H1 (cell line): Measurements from ENCODE around the gene ZNF681. TPM values are rescaled to one million over a fixed set of nuclear protein-coding genes. Genes with fewer than 3 reads are reported as not detected.
"Not testable (repeated sequence)": the region's sequence is repeated elsewhere in the genome, so short reads cannot be mapped to it uniquely, and the experiment has no call there.

Experiments used
- CTCF ChIA-PET: fragments of 300-600 bp; sonication (Branson Sonifier 250); formaldehyde crosslinking; loops from one replicate; lab custom pipeline; 2021; ENCODE audit not compliant: partially characterized antibody; lab: Charles Lee
- POLR2A ChIA-PET: fragments of 300-600 bp; sonication (Branson Sonifier 250); formaldehyde crosslinking; loops from one replicate; lab custom pipeline; 2021; ENCODE audit warnings: inconsistent platforms; ENCODE audit not compliant: partially characterized antibody; lab: Charles Lee
- DNase-seq, 2 experiments: peaks; one replicate each; pipeline versions ENCODE4 v3.0.0 to v3.0.0-alpha.2; 2010 to 2022; ENCODE audit warnings: low spot score in 2 of 2, low read depth in 1 of 2, mixed read lengths in 1 of 2
- FAIRE-seq: peaks from 2 replicates; lab custom pipeline; 2011; peaks lifted over from hg19 to GRCh38; lab: Jason Lieb, UNC
- H2AFZ ChIP-seq: 2 replicates; pipeline ENCODE4 v1.8.1; 2012; ENCODE audit warnings: low read length, inconsistent platforms
- H2AK5ac ChIP-seq: 2 replicates; pipeline ENCODE4 v1.6.1; 2013; ENCODE audit warnings: low read depth, low read length
- H2BK120ac ChIP-seq: replicated peaks from 2 replicates; pipeline ENCODE3; 2013; ENCODE audit warnings: low read depth, low read length, inconsistent platforms
- H2BK12ac ChIP-seq: 2 replicates; pipeline ENCODE4 v1.6.1; 2013; ENCODE audit warnings: low read depth, low read length
- H2BK15ac ChIP-seq: 2 replicates; pipeline ENCODE4 v1.6.1; 2013; ENCODE audit warnings: low read length
- H2BK20ac ChIP-seq: 2 replicates; pipeline ENCODE4 v1.6.1; 2013; ENCODE audit warnings: low read length
- H2BK5ac ChIP-seq: 2 replicates; pipeline ENCODE4 v1.6.1; 2013; ENCODE audit warnings: low read depth, low read length
- H3K14ac ChIP-seq: 2 replicates; pipeline ENCODE4 v1.6.1; 2013; ENCODE audit warnings: inconsistent platforms; ENCODE audit not compliant: insufficient read length
- H3K18ac ChIP-seq: 2 replicates; pipeline ENCODE4 v1.6.1; 2013; ENCODE audit warnings: low read length; ENCODE audit errors: extremely low read depth
- H3K23ac ChIP-seq: 2 replicates; pipeline ENCODE4 v1.6.1; 2013; ENCODE audit warnings: inconsistent platforms; ENCODE audit not compliant: insufficient read length
- H3K23me2 ChIP-seq: 2 replicates; pipeline ENCODE4 v1.6.1; 2013; ENCODE audit warnings: low read depth, low read length
- H3K27ac ChIP-seq: 2 replicates; pipeline ENCODE4 v1.6.1; 2011; ENCODE audit warnings: low read depth, low read length, inconsistent platforms
- H3K27me3 ChIP-seq, 4 experiments: replicated peaks in 1 of 4; 1 replicate in 1 of 4; 2 replicates in 3 of 4; pipeline versions ENCODE4 v1.6.1 to v1.8.1; 2011 to 2013; ENCODE audit warnings: low read length in 3 of 4, mild to moderate bottlenecking in 3 of 4, inconsistent platforms in 2 of 4, mixed read lengths in 2 of 4, moderate library complexity in 1 of 4; ENCODE audit not compliant: control insufficient read depth in 3 of 4, insufficient read depth in 3 of 4; ENCODE audit errors: extremely low read depth in 1 of 4
- H3K36me3 ChIP-seq, 4 experiments: 2 replicates each; pipeline versions ENCODE4 v1.6.1 to v1.8.1; 2011 to 2013; ENCODE audit warnings: mild to moderate bottlenecking in 4 of 4, low read length in 3 of 4, moderate library complexity in 2 of 4, control low read depth in 1 of 4, inconsistent platforms in 1 of 4; ENCODE audit not compliant: insufficient read depth in 4 of 4, control insufficient read depth in 2 of 4
- H3K4ac ChIP-seq: replicated peaks from 2 replicates; pipeline ENCODE3; 2013; ENCODE audit warnings: low read length, low read depth, mixed read lengths, inconsistent platforms; ENCODE audit not compliant: insufficient read length
- H3K4me1 ChIP-seq, 4 experiments: replicated peaks in 1 of 4; 1 replicate in 1 of 4; 2 replicates in 3 of 4; pipeline versions ENCODE4 v1.6.1 to v1.8.1; 2011 to 2013; ENCODE audit warnings: low read length in 3 of 4, inconsistent platforms in 2 of 4, mixed read lengths in 1 of 4; ENCODE audit not compliant: insufficient read depth in 4 of 4, control insufficient read depth in 3 of 4
- H3K4me2 ChIP-seq, 2 experiments: 2 replicates each; pipeline versions ENCODE4 v1.6.1 to v1.8.1; 2011 to 2013; ENCODE audit warnings: low read depth in 2 of 2, low read length in 2 of 2, control low read depth in 1 of 2, inconsistent platforms in 1 of 2, mild to moderate bottlenecking in 1 of 2; ENCODE audit not compliant: insufficient read depth in 1 of 2
- H3K4me3 ChIP-seq, 4 experiments: fragments of 200-600, 300-600 bp in 1 of 4; sonication (generic), shearing (Covaris generic), sonication (Bioruptor Twin) in 1 of 4; 2 replicates each; pipeline versions ENCODE4 v1.5.1 to v1.8.1; 2011 to 2016; ENCODE audit warnings: low read length in 4 of 4, low read depth in 3 of 4, control low read depth in 2 of 4, inconsistent platforms in 2 of 4, mild to moderate bottlenecking in 2 of 4, mixed read lengths in 1 of 4, moderate library complexity in 1 of 4; ENCODE audit not compliant: insufficient read depth in 2 of 4; ENCODE audit errors: extremely low read depth in 1 of 4
- H3K56ac ChIP-seq: replicated peaks from 2 replicates; pipeline ENCODE3; 2013; ENCODE audit warnings: low read depth, mild to moderate bottlenecking, mixed read lengths, low read length, inconsistent platforms; ENCODE audit not compliant: insufficient read length
- H3K79me1 ChIP-seq: 2 replicates; pipeline ENCODE4 v1.6.1; 2013; ENCODE audit warnings: low read depth, low read length, control low read depth
- H3K79me2 ChIP-seq, 2 experiments: 2 replicates each; pipeline versions ENCODE4 v1.6.1 to v1.8.1; 2012 to 2013; ENCODE audit warnings: low read length in 2 of 2, mild to moderate bottlenecking in 2 of 2, inconsistent platforms in 1 of 2; ENCODE audit not compliant: insufficient read depth in 2 of 2, control insufficient read depth in 1 of 2
- H3K9ac ChIP-seq, 4 experiments: replicated peaks in 1 of 4; 1 replicate in 1 of 4; 2 replicates in 3 of 4; pipeline versions ENCODE4 v1.6.1 to v1.8.1; 2011 to 2013; ENCODE audit warnings: low read depth in 3 of 4, low read length in 3 of 4, control low read depth in 2 of 4, mild to moderate bottlenecking in 2 of 4, moderate library complexity in 2 of 4, inconsistent platforms in 1 of 4; ENCODE audit errors: extremely low read depth in 1 of 4
- H3K9me3 ChIP-seq, 2 experiments: 2 replicates each; pipeline versions ENCODE4 v1.6.1 to v1.8.1; 2012 to 2013; ENCODE audit warnings: mild to moderate bottlenecking in 2 of 2, moderate library complexity in 2 of 2, control low read depth in 1 of 2, inconsistent platforms in 1 of 2, low read depth in 1 of 2, low read length in 1 of 2, mixed read lengths in 1 of 2; ENCODE audit not compliant: insufficient read depth in 2 of 2
- H4K20me1 ChIP-seq, 2 experiments: replicated peaks in 1 of 2; 2 replicates each; pipeline versions ENCODE3 to v1.8.1; 2011 to 2013; ENCODE audit warnings: inconsistent platforms in 2 of 2, low read length in 2 of 2, mild to moderate bottlenecking in 1 of 2; ENCODE audit not compliant: insufficient read depth in 2 of 2, control insufficient read depth in 1 of 2
- H4K5ac ChIP-seq: 2 replicates; pipeline ENCODE4 v1.6.1; 2013; ENCODE audit warnings: low read length, low read depth, mixed read lengths, inconsistent platforms; ENCODE audit not compliant: insufficient read length
- H4K8ac ChIP-seq: 2 replicates; pipeline ENCODE4 v1.8.0; 2013; ENCODE audit warnings: mild to moderate bottlenecking, moderate library complexity, low read length, inconsistent platforms; ENCODE audit not compliant: insufficient read depth; ENCODE audit errors: extremely low read depth
- H4K91ac ChIP-seq: replicated peaks from 2 replicates; pipeline ENCODE3; 2013; ENCODE audit warnings: low read length, mixed read lengths, inconsistent platforms; ENCODE audit not compliant: insufficient read length
- MAFK ChIP-seq: IDR thresholded peaks from 2 replicates; pipeline ENCODE4 v1.6.1; 2012; ENCODE audit warnings: low read depth, mild to moderate bottlenecking, improper control_type of control experiment, low read length
- TEAD4 ChIP-seq: IDR thresholded peaks from 2 replicates; pipeline ENCODE4 v1.6.1; 2012; ENCODE audit warnings: low read depth, low read length, inconsistent platforms, mixed read lengths
- WGBS, 2 experiments: shearing (Covaris generic) in 1 of 2; methylation state at CpG; one replicate each; pipeline versions ENCODE4 v1.1.6 to v1.1.7; 2013 to 2015; ENCODE audit warnings: low lambda C conversion rate in 2 of 2, mixed read lengths in 2 of 2, inconsistent platforms in 1 of 2, low coverage in 1 of 2, missing lambda C conversion rate in 1 of 2; ENCODE audit not compliant: insufficient replicate concordance in 2 of 2, insufficient coverage in 1 of 2, insufficient read length in 1 of 2; ENCODE audit errors: extremely low coverage in 1 of 2, missing lambda C conversion rate in 1 of 2; 5-methylcytosine and 5-hydroxymethylcytosine counted together
- polyA plus RNA-seq, 7 experiments: library from polyadenylated mRNA; depleted of rRNA in 3 of 7; stranded (reverse) in 5 of 7; unstranded in 2 of 7; fragments of >200 nt in 5 of 7; fragments of 200-250 nt in 2 of 7; gene quantifications; 1 replicate in 5 of 7; 2 replicates in 1 of 7; 4 replicates in 1 of 7; pipeline versions ENCODE4 v1.2.1 to v1.2.3, GENCODE V29; 2011 to 2013; ENCODE audit warnings: missing spikeins in 2 of 7, mixed read lengths in 2 of 7
- total RNA-seq: library from RNA; stranded (reverse); fragmentation: NEBNext Ultra II Directional; extraction: Animal tissue kit (Norgen Biotek cat#: 25700); gene quantifications from 2 replicates; pipeline ENCODE4 v1.2.1, GENCODE V29; 2021
- TF ChIP-seq, protein P1 (sequence below): IDR thresholded peaks from 2 replicates; pipeline ENCODE4 v1.6.1; 2011; ENCODE audit warnings: low read depth, mild to moderate bottlenecking, low read length; ENCODE audit not compliant: insufficient read depth

Gene ZNF681
- total and polyA plus RNA-seq, 2 of the 8 experiments (the other 6 are each of a cell fraction or from before 2014, with no cell fraction given) = 1.1 to 6.8 TPM

DNA sequence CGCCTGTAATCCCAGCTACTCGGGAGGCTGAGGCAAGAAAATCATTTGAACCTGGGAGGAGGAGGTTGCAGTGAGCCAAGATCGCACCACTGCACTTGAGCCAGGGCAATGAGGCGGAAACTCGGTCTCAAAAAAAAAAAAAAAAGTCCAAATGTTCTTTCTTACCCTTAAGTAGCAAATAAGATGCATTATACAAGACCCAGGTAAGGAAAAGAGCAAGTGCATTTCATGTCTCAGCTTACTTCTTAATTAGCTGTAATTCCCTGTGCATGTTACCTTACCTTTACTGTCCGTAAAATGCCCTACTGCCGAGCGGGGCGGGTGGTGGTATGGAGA, 3.8 kb upstream of the ZNF681 start (continued):
- TF ChIP-seq, protein P1, sequence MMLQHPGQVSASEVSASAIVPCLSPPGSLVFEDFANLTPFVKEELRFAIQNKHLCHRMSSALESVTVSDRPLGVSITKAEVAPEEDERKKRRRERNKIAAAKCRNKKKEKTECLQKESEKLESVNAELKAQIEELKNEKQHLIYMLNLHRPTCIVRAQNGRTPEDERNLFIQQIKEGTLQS = no peak
- TF ChIP-seq MAFK = no peak
- TF ChIP-seq TEAD4 = no peak

DNA sequence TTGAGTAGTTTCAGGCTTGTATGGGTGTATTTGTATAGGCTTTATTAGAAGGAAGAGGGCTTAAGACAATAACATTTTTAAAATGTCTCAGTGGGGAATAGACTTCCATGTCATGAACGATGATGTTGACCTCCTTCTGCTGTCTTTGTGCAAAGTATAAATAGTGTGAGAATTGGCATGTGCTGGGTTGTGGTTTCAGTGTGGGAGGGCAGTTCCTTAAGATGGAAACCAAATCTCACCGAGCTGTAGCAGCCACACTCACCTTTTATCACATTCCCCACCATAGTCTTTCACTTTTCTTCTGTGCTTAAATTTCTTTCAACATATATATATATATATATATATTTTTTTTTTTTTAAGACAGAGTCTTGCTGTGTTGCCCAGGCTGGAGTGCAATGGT, 1.6 kb upstream of the ZNF681 start:
- H4K20me1 ChIP-seq, H2BK20ac ChIP-seq, H3K36me3 ChIP-seq, H2BK12ac ChIP-seq, H3K27ac ChIP-seq, H3K9ac ChIP-seq, H2BK15ac ChIP-seq, H3K23ac ChIP-seq, H3K18ac ChIP-seq, H3K56ac ChIP-seq, H3K4me3 ChIP-seq, H4K8ac ChIP-seq, FAIRE-seq, H3K14ac ChIP-seq, H3K4me1 ChIP-seq, DNase-seq, H3K4me2 ChIP-seq, H2AFZ ChIP-seq, H4K5ac ChIP-seq, H2BK5ac ChIP-seq, H2BK120ac ChIP-seq, H3K79me1 ChIP-seq, H3K27me3 ChIP-seq, H2AK5ac ChIP-seq, CTCF ChIA-PET, H4K91ac ChIP-seq, H3K23me2 ChIP-seq, H3K4ac ChIP-seq: not testable (repeated sequence)
- H3K79me2 ChIP-seq = peaks cover 4 to 22% of the 10 kb centered on the region in 2 experiments
- peaks cover 2 to 35% of the 10 kb centered on the region in 2 experiments; a peak in 3 of 4 replicates for H3K9me3 ChIP-seq
- POLR2A ChIA-PET = interaction anchor here (0.8 to 2.7 kb wide), 3 partner anchors 50 to 74 kb away, joined by 3 to 12 read pairs (median 6); partner anchors contain the start of gene ZNF675
- WGBS, 2 experiments = 73% methylated on average over 2 of the region's 2 CpGs; no CpG with 5 or more reads in 1 of the 2 experiments
